T-helper 2 cell treated with Interferon-gamma antibody and Interleukin-4, amounts not matched to agents 100 ng/mL and 5 ng/mL, for 36 hours (primary cell): ENCODE results near the gene CLEC3B. TPM values are rescaled to one million over a fixed set of nuclear protein-coding genes. Genes with fewer than 3 reads are reported as not detected.

Experiments used
- intact Hi-C: fragments of 100-400 bp; cut with micrococcal nuclease; formaldehyde crosslinking; loops from one replicate; pipeline ENCODE4 v1.15.1; 2023
- total RNA-seq: library from RNA; stranded (reverse); gene quantifications from 2 replicates; pipeline ENCODE4 v1.2.3, GENCODE V29; 2022

The CLEC3B gene
- total RNA-seq, 1 donor from 2014 or later, result 0.36 TPM

- intact Hi-C loops, result no loop called here
These were observed 22.7 kb upstream of the CLEC3B start for GRCh38 chr3:45003406-45003805.

- intact Hi-C loops, result no loop called here
These were observed 22.2 kb upstream of the CLEC3B start for GRCh38 chr3:45003859-45004258.

- intact Hi-C loops, result no loop called here
These were observed 19.0 kb upstream of the CLEC3B start for GRCh38 chr3:45007091-45007490.

- intact Hi-C loops, result no loop called here
These were observed 18.0 kb upstream of the CLEC3B start for GRCh38 chr3:45008117-45008516.

GRCh38 chr3:45009868-45010267 lies 16.2 kb upstream of the CLEC3B start:
- intact Hi-C loops, result no loop called here

- intact Hi-C loops, result no loop called here
These were observed 15.2 kb upstream of the CLEC3B start for GRCh38 chr3:45010811-45011333.

GRCh38 chr3:45011756-45012508 lies 14.2 kb upstream of the CLEC3B start:
- intact Hi-C loops, result no loop called here

GRCh38 chr3:45012577-45012976 lies 13.5 kb upstream of the CLEC3B start:
- intact Hi-C loops, result no loop called here

GRCh38 chr3:45016916-45017315 lies 9.2 kb upstream of the CLEC3B start:
- intact Hi-C loops, result no loop called here

GRCh38 chr3:45017821-45018220 lies 8.3 kb upstream of the CLEC3B start:
- intact Hi-C loops, result no loop called here

- intact Hi-C loops, result no loop called here
These were observed 5.6 kb upstream of the CLEC3B start for GRCh38 chr3:45020534-45020933.

- intact Hi-C loops, result no loop called here
These were observed 4.4 kb upstream of the CLEC3B start for GRCh38 chr3:45021524-45022297.

- intact Hi-C loops, result no loop called here
These were observed 2.4 kb upstream of the CLEC3B start for GRCh38 chr3:45023675-45024074.

GRCh38 chr3:45024542-45025255 lies 1.4 kb upstream of the CLEC3B start:
- intact Hi-C loops, result no loop called here

GRCh38 chr3:45026957-45027356 lies 854 bp downstream of the CLEC3B start:
- intact Hi-C loops, result no loop called here

GRCh38 chr3:45027441-45027840 lies 1.3 kb downstream of the CLEC3B start:
- intact Hi-C loops, result no loop called here

- intact Hi-C loops, result no loop called here
These were observed 3.1 kb downstream of the CLEC3B start for GRCh38 chr3:45029216-45029615.

- intact Hi-C loops, result loop anchor here (10.0 kb wide), 1 partner anchor 1045 kb away; no protein-coding TSS in a partner anchor
These were observed 3.6 kb downstream of the CLEC3B start for GRCh38 chr3:45029661-45030060.

GRCh38 chr3:45031531-45031930 lies 5.4 kb downstream of the CLEC3B start:
- intact Hi-C loops, result loop anchor here (10.0 kb wide), 1 partner anchor 1043 kb away; no protein-coding TSS in a partner anchor

- intact Hi-C loops, result loop anchor here (10.0 kb wide), 1 partner anchor 1043 kb away; no protein-coding TSS in a partner anchor
These were observed 6.0 kb downstream of the CLEC3B start for GRCh38 chr3:45032113-45032512.

GRCh38 chr3:45033791-45034190 lies 7.7 kb downstream of the CLEC3B start:
- intact Hi-C loops, result loop anchor here (10.0 kb wide), 1 partner anchor 1041 kb away; no protein-coding TSS in a partner anchor
